Right hindlimb (tissue), 1 donor: ENCODE results near the gene GPR31.
"Not testable (repeated sequence)": the region's sequence is repeated elsewhere in the genome, so short reads cannot be mapped to it uniquely, and the experiment has no call there.

Experiments used
- DNase-seq: peaks from one replicate; pipeline ENCODE4 v3.0.0-alpha.2; 2018

The GPR31 gene

GRCh38 chr6:167157863-167158262 lies at the start of gene GPR31:
Gene GPR31 (minus strand): TSS chr6:167157980. CDS start chr6:167157831, 149 bp downstream.
- DNase-seq = no peak

- DNase-seq = no peak
Measured at GRCh38 chr6:167207527-167207926, 49.7 kb upstream of the GPR31 start.

GRCh38 chr6:167205316-167205715 lies 47.5 kb upstream of the GPR31 start:
- DNase-seq = not testable (repeated sequence)

GRCh38 chr6:167204059-167204348 lies 46.2 kb upstream of the GPR31 start:
- DNase-seq = not testable (repeated sequence)

- DNase-seq = not testable (repeated sequence)
Measured at GRCh38 chr6:167203261-167204058, 45.7 kb upstream of the GPR31 start.

GRCh38 chr6:167202613-167203012 lies 44.8 kb upstream of the GPR31 start:
- DNase-seq = not testable (repeated sequence)

GRCh38 chr6:167200806-167201205 lies 43.0 kb upstream of the GPR31 start:
- no peak for DNase-seq

GRCh38 chr6:167195941-167196610 lies 38.3 kb upstream of the GPR31 start:
- not testable (repeated sequence) for DNase-seq

DNA sequence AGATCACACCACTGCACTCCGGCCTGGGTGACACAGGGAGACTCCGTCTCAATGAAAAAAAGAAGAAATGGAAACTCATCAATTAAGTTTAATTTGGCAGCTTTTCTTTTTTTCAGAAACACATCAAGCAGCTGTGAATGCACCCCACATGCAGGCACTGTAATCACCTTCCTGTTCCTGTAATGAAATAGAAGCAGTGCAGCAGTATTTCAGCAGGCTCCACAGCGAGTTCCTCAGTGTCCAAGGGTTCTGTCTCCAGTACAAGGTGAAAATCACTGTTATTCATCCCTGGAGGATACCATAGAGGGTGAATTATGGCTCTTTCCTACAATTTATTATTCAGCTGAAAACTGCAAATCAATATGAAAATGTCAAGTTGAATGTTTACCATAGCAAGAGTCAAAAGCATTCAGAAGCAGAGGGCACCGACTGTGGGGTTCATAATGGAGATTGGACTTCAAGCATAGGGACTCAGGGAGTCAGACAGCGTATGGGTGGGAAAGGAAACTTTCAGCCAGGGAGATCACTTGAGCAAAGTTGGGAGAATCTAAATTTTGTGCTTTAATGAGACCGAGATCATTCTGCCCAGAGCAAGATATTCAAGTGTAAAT lies 35.8 kb upstream of the GPR31 start:
- DNase-seq = not testable (repeated sequence)

GRCh38 chr6:167191043-167191583 lies 33.3 kb upstream of the GPR31 start:
- DNase-seq = not testable (repeated sequence)

- DNase-seq = not testable (repeated sequence)
Measured at GRCh38 chr6:167187275-167187674, 29.5 kb upstream of the GPR31 start.

DNA sequence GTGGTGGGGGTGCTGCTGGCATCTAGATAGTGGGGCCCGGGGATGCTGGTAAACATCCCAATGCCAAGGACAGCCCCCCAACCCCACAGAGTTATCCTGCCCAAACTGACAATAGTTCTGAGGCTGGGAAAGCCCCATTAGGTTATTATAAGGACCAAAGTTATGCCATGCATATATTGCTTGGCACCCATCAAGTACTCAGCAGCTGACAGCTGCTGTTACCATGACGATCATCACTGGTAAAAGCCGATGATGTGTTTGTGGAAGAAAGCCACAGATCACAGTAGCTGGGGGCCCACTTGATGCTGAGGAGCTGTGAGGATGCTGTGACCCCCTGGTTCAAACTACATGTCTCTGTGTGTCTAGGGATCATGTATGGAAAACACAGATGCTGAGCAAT lies 27.3 kb upstream of the GPR31 start:
- DNase-seq = not testable (repeated sequence)

- DNase-seq = not testable (repeated sequence)
Measured at GRCh38 chr6:167182913-167183314, 25.1 kb upstream of the GPR31 start.

DNA sequence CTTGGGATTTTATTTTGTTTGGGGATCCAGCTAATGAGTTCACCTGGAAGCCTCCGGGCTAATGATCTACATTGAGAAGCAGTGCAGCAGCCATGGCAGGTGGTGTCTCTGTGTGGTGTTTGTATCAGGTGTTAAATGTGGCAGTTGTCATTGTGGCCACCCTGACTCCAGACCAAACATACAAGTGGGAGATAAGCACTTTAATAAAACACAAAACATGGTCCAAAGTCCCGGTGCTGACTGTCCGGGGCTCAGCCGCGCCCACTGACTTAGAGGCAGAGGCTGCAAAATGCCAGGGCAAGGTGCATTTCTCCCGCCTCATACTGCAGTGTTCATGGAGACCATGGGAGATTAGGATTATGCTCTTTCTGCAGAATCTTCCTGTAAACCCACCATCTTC lies 23.6 kb upstream of the GPR31 start:
- not testable (repeated sequence) for DNase-seq

DNA sequence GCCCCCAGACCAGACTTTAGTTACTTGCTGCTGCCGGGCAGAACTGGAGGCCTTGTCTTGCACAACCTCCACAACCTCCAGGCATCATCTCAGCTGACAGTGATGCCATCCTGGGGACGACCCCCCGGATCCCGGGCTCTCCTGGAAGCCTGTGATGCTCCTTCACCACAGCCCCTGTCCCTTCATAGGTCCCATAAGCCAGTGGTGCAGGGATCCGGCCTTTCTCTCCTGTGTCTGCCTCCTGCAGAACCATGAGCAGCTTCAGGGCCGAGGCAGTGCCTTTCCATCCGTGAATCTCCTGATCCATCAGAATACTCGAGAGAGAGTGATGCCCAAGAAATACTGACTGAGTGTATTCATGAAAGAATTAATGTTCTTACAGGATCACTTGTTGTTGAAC lies 22.3 kb upstream of the GPR31 start:
- DNase-seq = not testable (repeated sequence)

DNA sequence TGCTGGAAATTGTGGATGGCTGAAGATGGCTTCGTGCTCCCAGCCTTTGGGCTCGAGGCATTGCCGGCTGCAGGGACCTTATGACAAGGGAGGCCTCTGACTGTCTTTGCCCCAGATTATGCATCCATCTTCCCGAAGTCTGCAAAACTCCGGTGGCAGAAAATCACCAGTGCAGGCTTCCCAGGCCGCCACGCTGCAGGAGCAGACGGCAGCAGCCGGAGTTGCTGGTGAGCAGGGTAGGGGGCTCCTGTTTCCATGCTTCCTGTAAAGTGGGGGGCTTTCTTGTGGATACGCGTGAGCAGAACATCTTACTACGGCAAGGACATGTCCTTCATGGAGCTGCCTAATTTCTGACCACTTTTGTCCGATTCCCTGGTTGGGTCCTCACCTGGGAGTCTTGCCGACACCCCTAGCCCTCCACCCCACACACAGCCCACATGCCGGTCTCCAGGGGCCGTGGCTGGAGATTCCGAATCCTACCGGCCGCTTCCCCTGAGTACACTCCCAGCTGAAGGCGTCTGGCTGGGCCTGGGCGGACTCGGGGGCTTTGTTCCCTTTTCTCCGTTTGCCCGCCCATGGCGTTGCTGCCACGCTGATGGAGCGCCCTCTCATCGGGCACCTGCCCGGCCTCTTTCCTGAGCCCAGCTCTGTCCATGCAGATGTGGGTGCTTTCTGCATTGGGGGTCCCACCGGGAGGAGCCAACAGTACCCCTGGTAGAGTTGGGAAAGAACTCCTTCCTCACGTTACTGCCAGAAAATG lies 21.3 kb upstream of the GPR31 start:
- not testable (repeated sequence) for DNase-seq

- not testable (repeated sequence) for DNase-seq
Measured at GRCh38 chr6:167177271-167177670, 19.5 kb upstream of the GPR31 start.

- DNase-seq = not testable (repeated sequence)
Measured at GRCh38 chr6:167172011-167172410, 14.2 kb upstream of the GPR31 start.

DNA sequence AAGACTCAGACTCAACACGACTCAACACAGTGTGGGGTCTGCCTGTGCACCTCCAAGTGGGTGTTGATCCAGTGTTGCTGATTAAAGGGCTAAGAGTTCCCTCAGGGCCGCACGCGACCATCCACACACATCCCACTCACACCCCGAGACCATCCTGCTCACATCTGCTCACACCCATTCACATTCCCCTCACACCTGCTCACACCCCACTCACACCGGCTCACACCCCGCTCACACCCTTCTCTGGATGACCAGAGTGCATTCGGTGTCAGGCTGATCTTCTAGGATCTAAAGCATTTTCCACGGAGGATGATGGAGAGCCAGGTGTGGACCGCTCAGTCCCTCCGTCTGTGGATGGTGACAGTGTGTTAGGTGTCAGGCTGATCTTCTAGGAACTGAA lies 13.5 kb upstream of the GPR31 start:
- not testable (repeated sequence) for DNase-seq

DNA sequence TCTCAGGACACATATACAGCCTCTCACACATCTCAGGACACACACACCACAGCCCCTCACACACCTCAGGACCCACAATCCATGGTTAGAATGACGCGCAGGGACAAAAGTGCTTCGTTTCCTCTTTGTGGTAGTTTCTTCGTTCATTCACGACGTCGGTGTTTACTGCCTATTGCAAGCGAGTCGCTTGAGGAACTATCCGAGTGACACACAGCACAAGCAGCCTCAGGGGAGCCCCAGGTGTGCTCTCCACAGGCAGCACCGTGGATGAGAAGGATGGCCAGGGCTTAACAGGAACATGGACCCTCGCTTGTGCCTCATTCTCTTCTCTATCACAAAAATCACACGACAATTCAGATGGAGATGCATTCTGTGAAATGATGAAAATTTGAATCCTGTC lies 12.1 kb upstream of the GPR31 start:
- not testable (repeated sequence) for DNase-seq

DNA sequence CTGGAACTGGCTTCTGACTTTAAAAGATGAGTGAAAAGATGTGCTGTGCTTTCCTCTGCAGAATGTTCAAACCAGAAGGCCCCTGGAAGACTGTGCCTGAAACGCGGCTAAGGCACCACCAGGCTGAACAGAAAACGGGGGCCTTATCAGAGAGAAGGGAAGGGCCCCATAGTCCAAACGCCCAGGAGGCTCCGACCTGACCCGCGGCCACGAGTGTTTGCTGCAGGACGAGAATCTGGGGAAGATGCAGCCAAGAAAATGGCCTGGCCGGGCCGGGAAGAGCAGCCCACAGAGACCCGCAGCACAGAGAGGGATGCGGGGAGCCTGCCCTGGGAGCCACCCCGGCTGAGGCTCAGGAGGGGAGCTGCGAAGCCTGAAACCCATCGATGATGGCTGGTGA lies 10.5 kb upstream of the GPR31 start:
- DNase-seq = not testable (repeated sequence)

GRCh38 chr6:167167699-167168098 lies 9.9 kb upstream of the GPR31 start:
- not testable (repeated sequence) for DNase-seq
